ENCODE data around the gene PPP2R5C. TPM values are rescaled to one million over a fixed set of nuclear protein-coding genes. Genes with fewer than 3 reads are reported as not detected.

Gene PPP2R5C
- total and polyA plus RNA-seq, 9 of the 15 experiments (the other 6 are each of a cell fraction or from before 2014, with no cell fraction given): 284 to 617 (median 395) TPM

- in situ Hi-C loops (cut with MboI): loop anchor here (5.0 kb wide), 1 partner anchor 354 kb away; the partner anchor contains the start of gene ZNF839
- ATAC-seq: no peak
- H2AFZ ChIP-seq (ENCODE audit: low read depth, low read length): peak overlapping the region; percentile 82
- BruUV-seq (replicated peaks): no TSS peak
- ChIA-PET POLR2A (interaction anchor here (0.6 to 0.9 kb wide), 4 partner anchors 9 to 253 kb away, joined by 3 read pairs; no protein-coding TSS in a partner anchor), CTCF (ENCODE audit: low intra/inter-chr PET ratio) (no interaction called here)
- H4K20me1 ChIP-seq (replicated peaks; ENCODE audit: control insufficient read depth, insufficient read depth, low read length): no peaks in the 10 kb centered on the region
- peaks cover 44% of the 10 kb centered on the region for H3K79me2 ChIP-seq (ENCODE audit: control insufficient read depth, insufficient read depth, low read length)
- peaks cover 18% of the 10 kb centered on the region; the same call in 2 of the 3 replicates for H3K36me3 ChIP-seq (ENCODE audit: control insufficient read depth, insufficient read depth, low read length)
- peaks cover 34 to 39% of the 10 kb centered on the region in 2 experiments for H3K4me1 ChIP-seq (replicated peaks in 1 of 2; ENCODE audit: control insufficient read depth in 2 of 2, insufficient read depth in 2 of 2, low read length in 2 of 2)
- FAIRE-seq: no peak
- DNase-seq (ENCODE audit: extremely low read depth in 1 of 4, low spot score in 3 of 4): no peak
- intact Hi-C loops (cut with micrococcal nuclease): loop anchor here (5.0 to 10.0 kb wide), 3 partner anchors 84 to 541 kb away; partner anchors contain the start of genes ANKRD9 and ZNF839
- TF ChIP-seq GATAD2A (IDR thresholded peaks at IDR 0.05): no peak
- no peak for TF ChIP-seq ATF1 (CRISPR knock-in tag; IDR thresholded peaks at IDR 0.05)
- TF ChIP-seq ATF1 (tag; IDR thresholded peaks at IDR 0.05): peak; percentile 39; the same call in 1 of the 2 replicates
- TF ChIP-seq PKNOX1 (IDR thresholded peaks at IDR 0.05): peak; percentile 62; the same call in 1 of the 2 replicates
- TF ChIP-seq ZNF24 (IDR thresholded peaks at IDR 0.05): peak; percentile 34; the same call in 1 of the 2 replicates
- H3K9me1 ChIP-seq (ENCODE audit: control insufficient read depth, insufficient read depth, low read length): no peaks in the 10 kb centered on the region
- H3K9me3 ChIP-seq (replicated peaks; ENCODE audit: control insufficient read depth, insufficient read depth, low read depth, low read length): no peaks in the 10 kb centered on the region
- 57% methylated on average over 19 of the region's 20 CpGs for WGBS (ENCODE audit: insufficient coverage, low coverage, missing lambda C conversion rate)
- no peak overlapping the region; the same call in 2 of the 3 replicates for H3K27ac ChIP-seq (ENCODE audit: extremely low read depth, low read depth, low read length)
- H3K9ac ChIP-seq (ENCODE audit: insufficient read depth in 1 of 2, low read depth in 2 of 2, low read length in 2 of 2): peak overlapping the region; percentile 34 to 77; a peak in 3 of 4 replicates
- peak overlapping the region; percentile 70 for H3K4me2 ChIP-seq (ENCODE audit: insufficient read depth, low read length)
- no peak overlapping the region for H3K4me3 ChIP-seq
- H3K27me3 ChIP-seq (ENCODE audit: control insufficient read depth in 2 of 2, insufficient read depth in 2 of 2, low read length in 2 of 2): no peaks in the 10 kb centered on the region
Observed at GRCh38 chr14:101963656-101964296, 202.3 kb downstream of the PPP2R5C start.
